Immature natural killer cell (primary cell): ENCODE data around the gene TRIM49C. TPM values are rescaled to one million over a fixed set of nuclear protein-coding genes. Genes with fewer than 3 reads are reported as not detected.
"Not testable (repeated sequence)": the region's sequence is repeated elsewhere in the genome, so short reads cannot be mapped to it uniquely, and the experiment has no call there.

Experiments used
- DNase-seq, 3 donors: peaks; one replicate each; pipeline ENCODE4 v3.0.0; 2022; ENCODE audit warnings: mixed read lengths in 1 of 3
- H3K27ac Mint-ChIP-seq, 6 donors: one replicate each; pipeline ENCODE4 v1.8.0; 2020; ENCODE audit warnings: mixed read lengths in 6 of 6, mild to moderate bottlenecking in 5 of 6, inconsistent platforms in 4 of 6, moderate library complexity in 3 of 6
- H3K27me3 Mint-ChIP-seq, 3 donors: one replicate each; pipeline ENCODE4 v1.8.0; 2020 to 2021; ENCODE audit warnings: low read depth in 3 of 3, mild to moderate bottlenecking in 3 of 3, mixed read lengths in 3 of 3, moderate library complexity in 3 of 3, inconsistent platforms in 1 of 3
- H3K36me3 Mint-ChIP-seq, 3 donors: one replicate each; pipeline ENCODE4 v1.8.0; 2020; ENCODE audit warnings: mixed read lengths in 3 of 3, inconsistent platforms in 2 of 3, mild to moderate bottlenecking in 2 of 3
- H3K4me1 Mint-ChIP-seq, 2 donors: one replicate each; pipeline ENCODE4 v1.8.0; 2020; ENCODE audit warnings: inconsistent platforms in 2 of 2, mild to moderate bottlenecking in 2 of 2, mixed read lengths in 2 of 2, moderate library complexity in 1 of 2
- H3K4me3 Mint-ChIP-seq, 5 donors: one replicate each; pipeline ENCODE4 v1.8.0; 2020; ENCODE audit warnings: mild to moderate bottlenecking in 5 of 5, mixed read lengths in 5 of 5, inconsistent platforms in 3 of 5, moderate library complexity in 3 of 5
- H3K9me3 Mint-ChIP-seq, 6 donors: one replicate each; pipeline ENCODE4 v1.8.0; 2020; ENCODE audit warnings: mild to moderate bottlenecking in 6 of 6, mixed read lengths in 6 of 6, inconsistent platforms in 4 of 6, moderate library complexity in 3 of 6
- polyA plus RNA-seq, 3 donors: library from polyadenylated mRNA; unstranded; fragments of 300-500 nt; fragmentation: Illumina TruSeq; gene quantifications; one replicate each; pipeline ENCODE4 v1.2.3, GENCODE V29; 2021

Gene TRIM49C, protein sequence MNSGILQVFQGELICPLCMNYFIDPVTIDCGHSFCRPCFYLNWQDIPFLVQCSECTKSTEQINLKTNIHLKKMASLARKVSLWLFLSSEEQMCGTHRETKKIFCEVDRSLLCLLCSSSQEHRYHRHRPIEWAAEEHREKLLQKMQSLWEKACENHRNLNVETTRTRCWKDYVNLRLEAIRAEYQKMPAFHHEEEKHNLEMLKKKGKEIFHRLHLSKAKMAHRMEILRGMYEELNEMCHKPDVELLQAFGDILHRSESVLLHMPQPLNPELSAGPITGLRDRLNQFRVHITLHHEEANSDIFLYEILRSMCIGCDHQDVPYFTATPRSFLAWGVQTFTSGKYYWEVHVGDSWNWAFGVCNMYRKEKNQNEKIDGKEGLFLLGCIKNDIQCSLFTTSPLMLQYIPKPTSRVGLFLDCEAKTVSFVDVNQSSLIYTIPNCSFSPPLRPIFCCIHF
- not detected for polyA plus RNA-seq

DNA sequence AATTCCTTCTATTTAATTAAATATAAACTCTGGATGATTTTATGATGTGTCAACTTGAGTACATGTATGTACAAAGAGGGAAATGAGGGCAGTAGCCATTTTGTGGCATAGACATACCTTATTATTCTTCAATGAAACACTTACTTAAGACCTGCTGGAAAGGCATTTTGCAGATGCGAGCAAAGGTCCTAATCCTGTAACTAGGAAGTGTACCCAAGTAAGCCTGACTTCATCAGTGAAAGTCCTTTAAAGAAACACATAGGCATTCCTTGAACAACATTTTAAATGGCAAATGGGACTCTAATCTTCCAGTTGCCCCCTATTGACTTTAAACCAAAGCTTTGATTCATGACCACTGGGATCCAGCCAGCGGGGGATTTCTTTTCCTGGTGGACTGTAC lies at the start of gene TRIM49C:
TRIM49C (plus strand) TSS at position 301 of the 400 bp plus-strand sequence. CDS start 4,106 bp downstream, outside the sequence.
- H3K27me3 Mint-ChIP-seq, H3K36me3 Mint-ChIP-seq, H3K27ac Mint-ChIP-seq, H3K9me3 Mint-ChIP-seq, H3K4me1 Mint-ChIP-seq, DNase-seq, H3K4me3 Mint-ChIP-seq: not testable (repeated sequence)

DNA sequence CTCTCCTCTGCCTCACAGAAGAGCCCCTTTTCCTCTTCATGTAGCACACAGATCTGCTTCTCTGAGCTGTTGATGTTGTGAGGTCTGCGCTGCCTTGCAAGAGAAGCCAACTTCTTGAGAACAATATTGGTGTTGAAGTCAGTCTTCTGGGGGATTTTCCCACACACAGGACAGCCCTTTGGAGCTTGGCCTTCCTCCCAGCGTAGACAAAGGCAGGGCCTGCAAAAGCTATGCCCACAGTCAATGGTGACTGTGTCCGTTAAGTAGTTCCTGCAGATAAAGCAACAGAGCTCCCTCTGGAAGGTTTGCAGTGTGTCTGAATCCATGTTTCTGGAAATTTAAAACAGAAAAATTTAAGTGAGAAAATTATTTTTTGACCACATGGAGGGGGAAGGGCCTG lies 6.7 kb upstream of the TRIM49C start:
- not testable (repeated sequence) for H3K4me1 Mint-ChIP-seq, DNase-seq, H3K27ac Mint-ChIP-seq, H3K9me3 Mint-ChIP-seq, H3K27me3 Mint-ChIP-seq, H3K36me3 Mint-ChIP-seq, H3K4me3 Mint-ChIP-seq

- not testable (repeated sequence) for H3K27me3 Mint-ChIP-seq, DNase-seq, H3K4me1 Mint-ChIP-seq, H3K36me3 Mint-ChIP-seq, H3K4me3 Mint-ChIP-seq, H3K9me3 Mint-ChIP-seq, H3K27ac Mint-ChIP-seq
Observed at GRCh38 chr11:90051591-90052209, 20.8 kb downstream of the TRIM49C start.

GRCh38 chr11:90052311-90052710 lies 21.4 kb downstream of the TRIM49C start:
- H3K27me3 Mint-ChIP-seq, H3K9me3 Mint-ChIP-seq, H3K4me1 Mint-ChIP-seq, H3K27ac Mint-ChIP-seq, DNase-seq, H3K36me3 Mint-ChIP-seq, H3K4me3 Mint-ChIP-seq: not testable (repeated sequence)

- not testable (repeated sequence) for H3K36me3 Mint-ChIP-seq, DNase-seq, H3K4me3 Mint-ChIP-seq, H3K4me1 Mint-ChIP-seq, H3K27ac Mint-ChIP-seq, H3K27me3 Mint-ChIP-seq, H3K9me3 Mint-ChIP-seq
Observed at GRCh38 chr11:90053545-90053944, 22.6 kb downstream of the TRIM49C start.

- H3K4me1 Mint-ChIP-seq, H3K27me3 Mint-ChIP-seq: not testable (repeated sequence)
Observed at GRCh38 chr11:90085650-90086049, 54.7 kb downstream of the TRIM49C start, which contains the start of gene UBTFL1. Gene UBTFL1, plus strand, starts transcription at chr11:90085950. Its CDS starts 0 bp downstream, at chr11:90085950.

DNA sequence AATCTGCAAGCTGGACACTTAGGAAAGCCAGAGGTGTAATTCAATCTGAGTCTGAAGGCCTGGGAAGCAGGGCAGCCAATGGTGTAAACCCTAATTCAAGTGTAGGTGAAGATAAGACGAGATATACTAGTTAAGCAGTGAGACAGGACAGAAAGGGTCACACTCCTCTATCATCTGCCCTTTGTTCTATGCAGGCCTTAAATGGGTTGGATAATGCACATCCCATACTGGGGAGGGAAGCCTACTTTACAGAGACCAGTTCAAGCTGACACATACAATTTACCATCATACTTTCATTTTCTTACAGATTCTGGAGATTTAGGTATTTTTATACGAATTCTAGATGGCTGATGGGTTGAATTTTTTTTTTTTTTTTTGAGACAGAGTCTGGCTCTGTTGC lies 57.8 kb downstream of the TRIM49C start:
- H3K36me3 Mint-ChIP-seq, H3K27me3 Mint-ChIP-seq, H3K4me1 Mint-ChIP-seq, H3K9me3 Mint-ChIP-seq, DNase-seq, H3K27ac Mint-ChIP-seq, H3K4me3 Mint-ChIP-seq: not testable (repeated sequence)

More at GRCh38 chr11:90085650-90086049, 54.7 kb downstream of the TRIM49C start, which contains the start of gene UBTFL1:
- not testable (repeated sequence) for H3K36me3 Mint-ChIP-seq, H3K9me3 Mint-ChIP-seq, DNase-seq, H3K4me3 Mint-ChIP-seq, H3K27ac Mint-ChIP-seq

Other genes with a start within 250 kb of the TRIM49C start
- not detected for gene TRIM49, start 222.5 kb upstream of the TRIM49C start, polyA plus RNA-seq
- not detected for gene TRIM64B, start 152.6 kb upstream of the TRIM49C start, polyA plus RNA-seq
- not detected for gene TRIM49D1, start 108.9 kb upstream of the TRIM49C start, polyA plus RNA-seq
- not detected for gene TRIM49D2, start 107.0 kb upstream of the TRIM49C start, polyA plus RNA-seq
- not detected for gene TRIM64, start 65.1 kb upstream of the TRIM49C start, polyA plus RNA-seq
- gene UBTFL1, start 54.8 kb downstream of the TRIM49C start, polyA plus RNA-seq = not detected
- under 1 TPM in 1 of 3 donors, not detected in 2; 0.10 TPM for gene NAALAD2, start 103.6 kb downstream of the TRIM49C start, polyA plus RNA-seq
- gene CHORDC1, start 191.9 kb downstream of the TRIM49C start, polyA plus RNA-seq = 10 to 100 TPM in 2 of 3 donors, 1 to 10 TPM in 1; 9.8 to 30.9 (median 10.2) TPM